OCI-LY7 (cell line): ENCODE data around the gene C10orf62. TPM values are rescaled to one million over a fixed set of nuclear protein-coding genes. Genes with fewer than 3 reads are reported as not detected.

Experiments used
- BruUV-seq: library from RNA; stranded (reverse); fragments of 400-500 nt; replicated peaks from 2 replicates; lab custom pipeline; 2021; lab: Mats Ljungman, UMichigan
- CTCF ChIA-PET: fragments of 300-600 bp; sonication (Branson Sonifier 250); formaldehyde crosslinking; loops from one replicate; lab custom pipeline; 2022; ENCODE audit warnings: antibody characterized with exemption; ENCODE audit not compliant: unreplicated experiment; lab: Charles Lee
- POLR2A ChIA-PET: fragments of 300-600 bp; sonication (Branson Sonifier 250); formaldehyde crosslinking; loops from one replicate; lab custom pipeline; 2022; ENCODE audit warnings: antibody characterized with exemption; lab: Charles Lee
- DNase-seq: peaks from one replicate; pipeline ENCODE4 v3.0.0-alpha.2; 2015; ENCODE audit warnings: low spot score
- H2AFZ ChIP-seq: fragments of 200-600 bp; sonication (generic), shearing (Covaris generic); 2 replicates; pipeline ENCODE4 v1.6.1; 2014; ENCODE audit warnings: mild to moderate bottlenecking, antibody characterized with exemption, low read length, moderate library complexity
- H3K27ac ChIP-seq: fragments of 200-600 bp; sonication (generic); 2 replicates; pipeline ENCODE4 v1.5.1; 2014; ENCODE audit warnings: mixed run types, low read depth, mild to moderate bottlenecking, moderate library complexity, low read length, inconsistent platforms; ENCODE audit not compliant: poor library complexity, severe bottlenecking
- H3K36me3 ChIP-seq: fragments of 200-600 bp; sonication (generic); 2 replicates; pipeline ENCODE4 v1.6.1; 2014; ENCODE audit warnings: mild to moderate bottlenecking, antibody characterized with exemption, low read length, moderate library complexity, mixed read lengths; ENCODE audit not compliant: insufficient read depth
- H3K4me1 ChIP-seq: fragments of 200-600 bp; sonication (generic); 2 replicates; pipeline ENCODE4 v1.5.1; 2014; ENCODE audit warnings: mild to moderate bottlenecking, low read length; ENCODE audit not compliant: insufficient read depth, poor library complexity, severe bottlenecking
- H3K4me2 ChIP-seq: fragments of 200-600 bp; sonication (generic); 2 replicates; pipeline ENCODE4 v1.6.1; 2014; ENCODE audit warnings: mild to moderate bottlenecking, low read length
- H3K4me3 ChIP-seq: fragments of 200-600 bp; sonication (generic); 2 replicates; pipeline ENCODE4 v1.5.1; 2014; ENCODE audit warnings: mild to moderate bottlenecking, low read depth, low read length; ENCODE audit not compliant: poor library complexity, severe bottlenecking
- H3K79me2 ChIP-seq: fragments of 200-600 bp; sonication (generic); 2 replicates; pipeline ENCODE4 v1.6.1; 2016; ENCODE audit warnings: low read depth, mild to moderate bottlenecking, low read length, moderate library complexity, mixed read lengths; ENCODE audit not compliant: insufficient read depth
- H3K9me2 ChIP-seq: fragments of 200-600 bp; sonication (generic); 2 replicates; pipeline ENCODE4 v1.6.1; 2016; ENCODE audit warnings: mild to moderate bottlenecking, low read length, mixed read lengths; ENCODE audit not compliant: insufficient read depth
- H3K9me3 ChIP-seq: fragments of 200-600 bp; sonication (generic); 2 replicates; pipeline ENCODE4 v1.6.1; 2014; ENCODE audit warnings: mild to moderate bottlenecking, mixed run types, low read length, mixed read lengths
- H4K20me1 ChIP-seq: fragments of 200-600 bp; sonication (generic); 2 replicates; pipeline ENCODE4 v1.6.1; 2014; ENCODE audit warnings: mild to moderate bottlenecking, antibody characterized with exemption, low read length, moderate library complexity, mixed read lengths; ENCODE audit not compliant: insufficient read depth
- CTCF ChIP-seq: fragments of 200-600 bp; sonication (generic); conservative IDR thresholded peaks from 2 replicates; pipeline ENCODE4 v1.5.1; 2014; ENCODE audit warnings: mild to moderate bottlenecking, antibody characterized with exemption, low read length, moderate library complexity, mixed read lengths
- EZH2phosphoT487 ChIP-seq: fragments of 200-600 bp; sonication (generic); IDR thresholded peaks from 2 replicates; pipeline ENCODE4 v1.6.1; 2018; ENCODE audit warnings: low read depth, borderline replicate concordance, mild to moderate bottlenecking, mixed run types, antibody characterized with exemption, low read length, moderate library complexity, mixed read lengths
- intact Hi-C: fragments of 100-400 bp; cut with micrococcal nuclease; formaldehyde crosslinking; loops from one replicate; pipeline ENCODE4 v1.10.0; 2022; ENCODE audit not compliant: unreplicated experiment
- total RNA-seq, 2 experiments: library from RNA; depleted of rRNA in 1 of 2; stranded (reverse); fragments of >200 nt in 1 of 2; shearing (Covaris generic) in 1 of 2; gene quantifications; 2 replicates each; pipeline ENCODE4 v1.2.3, GENCODE V29; 2014 to 2022

C10orf62 gene
- total RNA-seq, 2 experiments from 2014 or later: not detected

GRCh38 chr10:97578171-97578844 is 11.2 kb upstream of the C10orf62 start:
- Histone ChIP-seq H3K79me2 (no peaks in the 10 kb centered on the region), H4K20me1 (no peaks in the 10 kb centered on the region), H3K4me2 (no peak overlapping the region), H3K9me2 (no peaks in the 10 kb centered on the region), H3K4me1 (no peaks in the 10 kb centered on the region), H3K4me3 (no peak overlapping the region), H2AFZ (no peak overlapping the region), H3K36me3 (no peaks in the 10 kb centered on the region), H3K9me3 (no peaks in the 10 kb centered on the region), H3K27ac (no peak overlapping the region)
- no TSS peak for BruUV-seq
- no peak for TF ChIP-seq CTCF
- TF ChIP-seq EZH2phosphoT487: no peak
- intact Hi-C loops: no loop called here
- ChIA-PET POLR2A (interaction anchor here (0.6 kb wide), 1 partner anchor 790 kb away, joined by 4 read pairs; no protein-coding TSS in a partner anchor), CTCF (no interaction called here)
- no peak for DNase-seq

- Histone ChIP-seq H3K36me3 (no peaks in the 10 kb centered on the region), H3K27ac (no peak overlapping the region), H3K9me3 (no peaks in the 10 kb centered on the region), H3K4me1 (no peaks in the 10 kb centered on the region), H3K9me2 (no peaks in the 10 kb centered on the region), H3K79me2 (no peaks in the 10 kb centered on the region), H3K4me2 (no peak overlapping the region), H3K4me3 (no peak overlapping the region), H2AFZ (no peak overlapping the region), H4K20me1 (no peaks in the 10 kb centered on the region)
- intact Hi-C loops: no loop called here
- POLR2A ChIA-PET: no interaction called here
- TF ChIP-seq CTCF (no peak), EZH2phosphoT487 (no peak)
- BruUV-seq: no TSS peak
- no peak for DNase-seq
- CTCF ChIA-PET: interaction anchor here (0.6 kb wide), 1 partner anchor 289 kb away, joined by 3 read pairs; no protein-coding TSS in a partner anchor
Observed at GRCh38 chr10:97580421-97581367, 8.8 kb upstream of the C10orf62 start.
